ENCODE measurements around the gene MARCHF11. TPM values are rescaled to one million over a fixed set of nuclear protein-coding genes. Genes with fewer than 3 reads are reported as not detected.

The MARCHF11 gene, protein sequence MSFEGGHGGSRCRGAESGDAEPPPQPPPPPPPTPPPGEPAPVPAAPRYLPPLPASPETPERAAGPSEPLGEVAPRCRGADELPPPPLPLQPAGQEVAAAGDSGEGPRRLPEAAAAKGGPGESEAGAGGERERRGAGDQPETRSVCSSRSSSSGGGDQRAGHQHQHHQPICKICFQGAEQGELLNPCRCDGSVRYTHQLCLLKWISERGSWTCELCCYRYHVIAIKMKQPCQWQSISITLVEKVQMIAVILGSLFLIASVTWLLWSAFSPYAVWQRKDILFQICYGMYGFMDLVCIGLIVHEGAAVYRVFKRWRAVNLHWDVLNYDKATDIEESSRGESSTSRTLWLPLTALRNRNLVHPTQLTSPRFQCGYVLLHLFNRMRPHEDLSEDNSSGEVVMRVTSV
- total RNA-seq (2022; extraction: Qiagen RNA extraction), result not detected in 5 replicates

DNA sequence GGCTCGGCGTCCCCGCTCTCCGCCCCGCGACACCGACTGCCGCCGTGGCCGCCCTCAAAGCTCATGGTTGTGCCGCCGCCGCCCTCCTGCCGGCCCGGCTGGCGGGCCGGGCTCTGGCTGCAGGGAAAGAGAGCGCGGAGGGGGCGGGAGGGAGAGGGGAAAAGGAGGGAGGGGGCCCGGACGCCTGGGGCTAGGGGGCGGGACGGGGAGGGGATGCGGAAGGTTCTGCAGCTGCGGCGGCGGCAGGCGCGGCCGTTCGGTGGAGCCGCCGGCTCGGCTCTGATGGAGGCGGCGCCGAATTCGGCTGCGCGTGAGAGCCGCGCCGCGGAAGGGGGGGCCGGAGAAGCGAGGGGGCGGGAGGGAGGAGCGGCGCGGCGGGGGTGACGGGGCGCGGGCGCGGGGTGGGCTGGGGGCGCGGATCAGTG, at the start of gene MARCHF11:
MARCHF11 (minus strand) TSS at position 281 of the 425 bp plus-strand sequence; CDS start at position 65, 216 bp downstream.

Data from A549 treated with CORT108297 at 1 μM for 4 hours (cell line).